RWPE1 (cell line): ENCODE results near the gene OSBP2.
A peak's percentile ranks its signal among the peaks of the same experiment; 100 is the strongest.

Experiments
- CTCF ChIA-PET: fragments of 350-600 bp; sonication (Branson Sonifier 250); formaldehyde crosslinking; extraction: SDS; loops from one replicate; lab custom pipeline; 2021; lab: Yijun Ruan, JAX
- POLR2A ChIA-PET: fragments of 400-600 bp; formaldehyde crosslinking; extraction: SDS; loops from one replicate; lab custom pipeline; 2020; ENCODE audit warnings: antibody characterized with exemption; ENCODE audit not compliant: low non-redundant PET; lab: Yijun Ruan, JAX
- DNase-seq: peaks from one replicate; pipeline ENCODE4 v3.0.0; 2012; ENCODE audit warnings: low spot score
- H3K27ac ChIP-seq: fragments of 450-650 bp; 2 replicates; pipeline ENCODE4 v1.5.1; 2017
- CTCF ChIP-seq: fragments of 450-650 bp; conservative IDR thresholded peaks from 2 replicates; pipeline ENCODE4 v1.5.1; 2017; ENCODE audit warnings: low read depth, mild to moderate bottlenecking

Gene OSBP2

GRCh38 chr22:30792456-30792855, 97.8 kb downstream of the OSBP2 start:
- H3K27ac ChIP-seq = no peak overlapping the region
- DNase-seq = no peak
- ChIA-PET CTCF (interaction anchor here (0.6 kb wide), 1 partner anchor 1156 kb away, joined by 3 read pairs; no protein-coding TSS in a partner anchor), POLR2A (no interaction called here)
- TF ChIP-seq CTCF = no peak

GRCh38 chr22:30795118-30795517, 100.4 kb downstream of the OSBP2 start:
- ChIA-PET CTCF (no interaction called here), POLR2A (no interaction called here)
- TF ChIP-seq CTCF = no peak
- H3K27ac ChIP-seq = no peak overlapping the region
- no peak for DNase-seq

- POLR2A ChIA-PET = no interaction called here
- no peak for TF ChIP-seq CTCF
- DNase-seq = no peak
- H3K27ac ChIP-seq = no peak overlapping the region
- CTCF ChIA-PET = interaction anchor here (0.6 to 0.7 kb wide), 2 partner anchors 38 to 974 kb away, joined by 3 read pairs; no protein-coding TSS in a partner anchor
These were observed 107.0 kb downstream of the OSBP2 start for GRCh38 chr22:30801695-30802094.

GRCh38 chr22:30802202-30803166, 107.8 kb downstream of the OSBP2 start:
- POLR2A ChIA-PET = no interaction called here
- peak; percentile 27; the same call in 1 of the 2 replicates for TF ChIP-seq CTCF
- peak overlapping the region; percentile 81 for H3K27ac ChIP-seq
- CTCF ChIA-PET = interaction anchor here (0.5 to 1.4 kb wide), 4 partner anchors 11 to 145 kb away, joined by 3 read pairs; no protein-coding TSS in a partner anchor
- peak; percentile 76 for DNase-seq

- no peak for TF ChIP-seq CTCF
- POLR2A ChIA-PET = no interaction called here
- no peak for DNase-seq
- CTCF ChIA-PET = interaction anchor here (0.5 to 1.4 kb wide), 4 partner anchors 10 to 599 kb away, joined by 3 read pairs; no protein-coding TSS in a partner anchor
- peak overlapping the region; percentile 81 for H3K27ac ChIP-seq
These were observed 109.0 kb downstream of the OSBP2 start for GRCh38 chr22:30803679-30804078.

- DNase-seq = no peak
- ChIA-PET POLR2A (no interaction called here), CTCF (no interaction called here)
These were observed 110.0 kb downstream of the OSBP2 start for GRCh38 chr22:30804626-30805025.

More at GRCh38 chr22:30804626-30805025, 110.0 kb downstream of the OSBP2 start:
- no peak for TF ChIP-seq CTCF
- no peak overlapping the region for H3K27ac ChIP-seq
